Measurements from ENCODE around the gene KCNJ1.

The KCNJ1 gene

GRCh38 chr11:128832121-128832497 lies 35.0 kb downstream of the KCNJ1 start:
- no peak overlapping the region for H3K4me3 ChIP-seq (ENCODE audit: low read length)
- peak; percentile 59 for DNase-seq (ENCODE audit: low read depth, low spot score)

GRCh38 chr11:128831174-128832120 lies 35.6 kb downstream of the KCNJ1 start:
- H3K4me3 ChIP-seq (ENCODE audit: low read length) = peak overlapping the region; percentile 15; the same call in 1 of the 2 replicates
- peak; percentile 84 for DNase-seq (ENCODE audit: low read depth, low spot score)

DNA sequence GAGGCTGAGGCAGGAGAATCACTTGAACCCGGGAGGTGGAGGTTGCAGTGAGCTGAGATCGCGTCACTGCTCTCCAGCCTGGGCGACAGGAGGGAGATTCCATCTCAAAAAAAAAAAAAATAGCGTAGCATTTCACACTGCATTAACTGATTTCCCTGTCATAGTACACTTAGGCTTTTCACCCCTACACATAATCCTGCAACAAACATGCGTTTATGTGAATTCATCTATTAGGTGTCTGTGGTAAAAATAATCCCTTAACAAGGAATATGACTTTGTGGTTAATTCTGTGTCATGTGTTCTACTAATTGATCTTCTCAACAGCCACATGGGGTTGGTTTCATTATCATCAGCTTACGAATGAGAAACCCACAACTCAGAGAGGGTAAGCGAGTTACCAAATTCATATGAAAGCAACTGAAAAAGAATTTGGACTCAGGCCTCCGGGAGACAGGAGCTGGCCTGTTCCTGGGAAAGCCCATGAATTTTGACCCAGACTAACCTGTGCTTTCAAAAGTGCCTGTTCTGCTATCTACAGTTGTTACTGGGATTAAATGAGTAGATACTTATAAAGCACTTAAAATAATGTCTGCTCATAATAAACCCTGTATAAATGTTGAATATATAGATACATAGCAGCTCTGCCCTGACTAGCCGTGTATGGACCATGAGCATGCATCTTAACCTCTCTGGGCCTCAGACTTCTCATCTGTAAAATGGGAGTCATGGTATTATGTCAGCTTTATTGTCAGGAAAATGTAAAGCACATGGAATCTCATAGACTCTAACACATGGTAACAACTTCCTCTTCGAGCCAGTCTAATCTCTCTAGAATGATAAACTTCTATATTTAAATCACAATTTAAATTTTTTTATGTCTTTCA lies 36.6 kb downstream of the KCNJ1 start:
- H3K4me3 ChIP-seq (ENCODE audit: low read length) = peak overlapping the region; percentile 15; the same call in 1 of the 2 replicates
- DNase-seq (ENCODE audit: low read depth, low spot score) = peak; percentile 38

DNA sequence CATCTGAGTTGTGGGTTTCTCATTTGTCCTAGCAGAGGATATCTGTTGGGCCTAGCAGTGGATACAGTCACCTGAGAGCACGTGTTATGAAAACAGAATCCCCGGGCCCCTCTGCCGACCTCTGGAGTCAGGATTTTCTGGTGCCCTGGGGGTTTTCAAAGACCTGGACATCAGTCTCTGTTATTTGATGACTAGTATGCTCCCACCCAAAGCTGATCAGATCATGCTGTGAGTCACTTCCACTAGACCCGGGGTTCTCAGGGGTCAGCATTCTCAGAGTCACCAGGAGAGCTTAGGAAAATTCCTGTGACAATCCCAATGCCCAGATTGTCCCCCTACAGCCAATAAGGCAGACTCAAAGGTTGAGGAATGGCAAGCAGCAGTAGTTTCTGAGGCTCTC lies 38.7 kb downstream of the KCNJ1 start:
- DNase-seq (ENCODE audit: low read depth, low spot score) = no peak
- H3K4me3 ChIP-seq (ENCODE audit: low read length) = no peak overlapping the region

GRCh38 chr11:128827191-128827893 lies 39.8 kb downstream of the KCNJ1 start:
- no peak overlapping the region for H3K4me3 ChIP-seq (ENCODE audit: low read length)
- DNase-seq (ENCODE audit: low read depth, low spot score) = no peak

GRCh38 chr11:128825050-128825784 lies 41.9 kb downstream of the KCNJ1 start:
- H3K4me3 ChIP-seq (ENCODE audit: low read length) = no peak overlapping the region
- no peak for DNase-seq (ENCODE audit: low read depth, low spot score)

DNA sequence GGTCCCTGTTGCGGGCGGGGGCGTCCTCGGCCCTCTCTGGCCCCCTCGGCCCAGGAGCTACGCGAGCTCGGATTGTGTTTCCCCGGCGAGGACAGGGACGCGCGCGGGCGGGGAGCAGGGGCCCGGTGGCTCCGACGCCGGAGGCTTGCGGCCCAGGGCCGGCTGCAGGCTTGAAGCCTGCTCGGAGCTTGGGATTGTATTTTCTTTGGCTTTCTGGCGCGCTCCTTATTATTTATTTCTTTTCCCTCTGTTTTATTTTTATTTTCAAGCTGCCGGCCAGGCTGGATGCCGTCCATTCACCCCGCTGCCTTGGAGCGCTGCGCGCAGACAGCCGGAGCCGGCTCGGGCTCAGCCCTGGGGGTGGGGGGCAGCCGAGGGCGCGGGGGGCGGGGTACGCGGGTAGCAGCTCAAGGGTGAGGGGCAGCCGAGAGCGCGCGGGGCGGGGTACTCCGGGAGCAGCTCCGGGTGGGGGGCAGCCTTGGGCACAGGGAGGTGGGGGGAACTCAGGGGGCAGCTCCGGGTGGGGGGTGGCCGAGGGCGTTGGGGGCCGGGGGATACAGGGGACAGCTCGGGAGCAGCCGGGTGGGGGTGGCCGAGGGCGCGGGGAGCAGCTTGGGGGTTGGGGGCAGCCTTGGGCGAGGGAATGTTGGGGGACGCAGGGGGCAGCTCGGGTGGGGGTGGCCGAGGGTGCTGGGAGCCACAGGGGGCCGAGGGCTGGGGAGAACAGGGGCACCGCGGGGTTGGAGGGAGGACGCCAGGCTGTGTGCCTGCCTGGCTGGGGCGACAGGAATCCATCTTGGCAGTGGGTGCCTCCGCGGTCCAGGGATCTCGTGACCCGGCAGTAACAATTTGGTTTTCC lies 42.7 kb downstream of the KCNJ1 start:
- no peak overlapping the region for H3K4me3 ChIP-seq (ENCODE audit: low read length)
- DNase-seq (ENCODE audit: low read depth, low spot score) = no peak

DNA sequence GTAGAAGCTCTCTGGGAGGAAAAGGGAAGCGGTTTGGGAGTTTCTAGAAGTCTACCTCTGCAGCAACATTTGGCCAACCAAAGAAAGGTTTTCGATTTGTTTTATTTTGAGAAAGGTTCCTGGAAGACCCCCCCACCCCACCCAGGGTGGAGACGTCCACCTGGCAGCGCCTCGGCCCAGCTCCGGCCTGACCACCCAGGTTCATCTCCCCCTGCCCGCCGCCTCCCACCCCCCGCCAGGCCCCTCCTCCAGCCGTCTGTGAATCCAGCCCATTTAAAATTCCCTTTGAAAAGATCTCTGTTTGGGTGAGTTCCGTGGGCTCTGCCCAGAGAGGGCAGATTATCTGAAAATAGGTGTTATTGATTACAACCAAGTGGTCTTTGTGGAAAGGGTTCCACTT lies 43.3 kb downstream of the KCNJ1 start:
- DNase-seq (ENCODE audit: low read depth, low spot score) = no peak
- no peak overlapping the region for H3K4me3 ChIP-seq (ENCODE audit: low read length)

- DNase-seq (ENCODE audit: low read depth, low spot score) = no peak
- no peak overlapping the region for H3K4me3 ChIP-seq (ENCODE audit: low read length)
Measured at GRCh38 chr11:128822130-128822529, 45.0 kb downstream of the KCNJ1 start.

- no peak overlapping the region for H3K4me3 ChIP-seq (ENCODE audit: low read length)
- no peak for DNase-seq (ENCODE audit: low read depth, low spot score)
Measured at GRCh38 chr11:128821556-128821955, 45.5 kb downstream of the KCNJ1 start.

DNA sequence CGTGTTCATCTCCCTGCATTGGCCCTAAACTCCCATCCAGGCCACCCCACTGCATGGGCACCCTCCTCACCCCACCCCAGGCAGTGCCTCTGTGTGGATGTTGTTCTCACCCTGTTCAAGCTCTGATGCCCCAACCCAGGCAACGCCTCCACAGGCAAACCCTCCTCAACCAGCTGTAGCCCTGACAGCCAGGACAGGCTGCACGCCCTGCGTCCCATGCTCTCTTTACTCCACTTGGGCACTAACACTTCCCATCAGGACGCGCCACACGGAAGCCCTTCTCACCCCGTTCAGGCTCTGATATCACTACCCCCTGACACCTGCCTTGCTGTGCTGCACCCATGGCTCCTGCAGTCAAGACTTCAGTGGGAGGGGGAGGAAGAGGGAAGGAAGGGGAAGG lies 47.9 kb downstream of the KCNJ1 start:
- no peak overlapping the region for H3K4me3 ChIP-seq (ENCODE audit: low read length)
- no peak for DNase-seq (ENCODE audit: low read depth, low spot score)

DNA sequence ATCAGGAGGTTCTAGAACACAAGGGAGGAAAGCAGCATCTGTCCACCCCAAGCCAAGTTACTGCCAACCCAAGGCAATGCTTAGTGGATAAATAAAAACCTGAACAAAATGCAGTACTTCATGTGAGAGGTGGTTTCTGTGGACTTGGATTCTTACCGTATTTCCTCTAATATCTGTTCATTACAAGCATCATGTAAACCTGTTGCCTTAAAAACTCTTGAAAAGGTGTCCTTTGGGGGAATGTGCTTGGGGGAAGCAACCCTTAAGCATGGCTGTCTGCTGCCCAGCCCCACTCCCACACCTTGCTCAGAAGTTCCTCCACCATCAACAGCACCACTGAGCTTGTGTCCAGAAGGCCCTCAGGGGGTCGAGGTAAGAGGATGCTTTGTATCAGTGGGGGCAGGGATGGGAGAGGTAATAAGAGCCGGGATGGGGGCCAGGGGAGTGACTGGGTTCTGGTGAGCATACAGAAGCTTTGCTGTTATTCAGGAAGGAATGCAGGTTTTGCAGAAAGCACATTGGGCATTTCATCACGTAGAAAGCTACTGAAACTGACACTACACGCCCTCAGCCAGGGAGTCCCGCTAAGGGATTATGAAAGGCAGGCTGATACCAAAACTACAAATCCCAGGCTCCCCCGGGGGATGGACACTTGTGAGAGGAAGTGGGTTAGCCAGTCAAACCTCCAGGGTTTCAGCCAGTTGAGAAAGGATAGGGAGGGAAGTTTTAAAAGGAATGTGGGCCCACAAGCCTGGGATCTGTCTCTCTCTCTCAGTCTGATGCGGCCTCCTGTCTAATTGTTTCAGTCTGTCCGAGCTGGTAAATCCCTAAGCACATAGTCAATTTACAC lies 52.0 kb downstream of the KCNJ1 start:
- H3K4me3 ChIP-seq (ENCODE audit: low read length) = no peak overlapping the region

DNA sequence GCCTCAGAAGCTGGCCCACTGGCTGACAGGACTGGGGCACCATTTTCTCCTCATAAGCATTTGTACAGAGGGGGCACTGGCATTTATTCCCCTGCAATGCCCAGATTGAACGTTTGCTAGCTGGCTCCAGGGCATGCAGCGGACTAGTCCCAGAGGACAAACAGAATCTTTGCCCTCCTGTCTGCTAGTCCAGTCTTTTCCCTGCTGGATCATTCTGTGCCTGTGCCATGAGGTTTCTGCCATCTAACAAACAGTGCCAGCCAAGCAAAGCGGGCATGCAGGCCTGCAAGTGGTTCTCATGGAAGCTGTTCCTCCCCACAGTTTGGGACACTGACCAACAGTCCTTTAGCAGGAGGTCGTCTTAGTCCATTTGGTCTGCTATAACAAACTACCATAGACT lies 53.4 kb downstream of the KCNJ1 start:
- DNase-seq (ENCODE audit: low read depth, low spot score) = no peak
- no peak overlapping the region for H3K4me3 ChIP-seq (ENCODE audit: low read length)

More for the DNA sequence above, 52.0 kb downstream of the KCNJ1 start:
- no peak for DNase-seq (ENCODE audit: low read depth, low spot score)

GRCh38 chr11:128810784-128811514 lies 56.1 kb downstream of the KCNJ1 start:
- no peak overlapping the region for H3K4me3 ChIP-seq (ENCODE audit: low read length)
- no peak for DNase-seq (ENCODE audit: low read depth, low spot score)

DNA sequence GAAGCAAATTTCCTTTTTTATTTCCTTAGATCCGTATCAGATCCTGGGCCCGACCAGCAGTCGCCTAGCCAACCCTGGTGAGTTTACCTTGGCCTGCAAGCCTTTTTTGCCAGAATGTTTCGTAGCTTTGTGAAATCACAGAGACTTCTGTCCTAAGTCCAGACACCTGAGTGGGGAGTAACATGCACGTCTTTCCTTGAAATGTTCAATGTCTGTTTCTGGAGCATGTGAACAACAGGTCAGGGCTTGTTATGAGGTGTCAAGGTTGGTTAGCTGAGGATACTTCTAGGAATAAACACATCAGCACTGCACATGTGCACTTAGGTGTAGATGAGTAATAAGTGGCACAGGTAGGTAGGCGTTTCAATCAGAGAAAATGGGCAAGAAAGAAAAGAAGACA lies 58.0 kb downstream of the KCNJ1 start:
- no peak overlapping the region for H3K4me3 ChIP-seq (ENCODE audit: low read length)
- DNase-seq (ENCODE audit: low read depth, low spot score) = no peak

- no peak overlapping the region for H3K4me3 ChIP-seq (ENCODE audit: low read length)
- no peak for DNase-seq (ENCODE audit: low read depth, low spot score)
Measured at GRCh38 chr11:128807909-128808308, 59.2 kb downstream of the KCNJ1 start.
